Globus pallidus (tissue), 1 donor: ENCODE measurements around the gene CASP5.

Experiments used
- DNase-seq: peaks from one replicate; pipeline ENCODE4 v3.0.0-alpha.2; 2015; ENCODE audit warnings: low spot score

Gene CASP5

DNA sequence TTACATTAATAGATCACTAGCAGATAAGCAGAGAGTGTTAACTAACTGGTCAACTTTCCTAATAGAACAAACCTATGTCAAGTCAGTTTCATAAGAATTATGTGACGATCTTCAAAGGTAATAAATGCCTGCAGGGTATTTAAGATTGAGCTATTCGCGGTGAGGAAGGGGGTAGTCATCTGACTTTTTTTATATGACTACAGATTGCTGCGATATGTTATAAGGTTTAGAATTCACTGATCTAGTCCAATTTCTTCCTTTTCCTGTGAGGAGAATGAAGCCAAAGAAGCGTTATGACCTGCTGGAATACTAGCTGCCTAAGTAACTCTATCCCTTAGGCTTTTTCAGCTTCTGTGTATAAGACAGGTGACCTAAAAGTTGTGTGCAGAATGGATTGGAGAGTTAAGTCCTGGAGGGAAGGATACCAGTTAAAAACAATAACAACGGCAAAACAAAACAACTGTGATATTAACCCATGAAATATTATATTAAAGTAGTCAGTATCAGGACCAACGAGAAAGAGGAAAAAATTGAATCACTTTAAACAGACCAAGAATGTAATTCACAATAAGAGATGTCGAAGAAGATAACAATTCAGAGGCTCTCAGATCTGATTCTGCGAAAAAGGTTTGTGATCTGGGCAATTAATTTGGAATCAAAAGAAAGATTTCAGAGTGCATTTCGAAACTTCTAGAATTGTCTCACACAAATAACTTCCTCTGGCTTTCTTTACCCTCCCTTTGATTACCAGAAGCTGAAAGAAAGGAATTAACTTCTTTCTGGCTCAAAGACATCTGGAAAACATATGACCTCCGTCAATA lies 55.2 kb downstream of the CASP5 start:
- no peak for DNase-seq

DNA sequence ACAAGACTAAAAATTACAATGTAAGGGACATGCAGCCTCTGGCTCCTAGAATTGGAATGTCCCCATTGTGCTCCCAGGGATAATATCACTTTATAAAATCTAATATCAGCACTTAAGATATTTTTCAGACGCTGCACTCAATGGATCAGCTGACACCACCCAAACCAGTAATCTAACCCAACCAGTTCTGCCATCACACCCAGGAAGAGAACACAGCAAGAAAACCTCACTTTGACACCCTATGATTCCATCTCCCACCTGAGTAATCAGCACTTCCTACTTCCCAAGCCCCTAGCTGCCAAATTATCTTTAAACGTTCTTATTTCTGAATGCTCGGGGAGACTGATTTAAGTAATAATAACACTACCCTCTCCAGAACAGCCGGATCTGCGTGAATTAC lies 57.2 kb downstream of the CASP5 start:
- DNase-seq: no peak

DNA sequence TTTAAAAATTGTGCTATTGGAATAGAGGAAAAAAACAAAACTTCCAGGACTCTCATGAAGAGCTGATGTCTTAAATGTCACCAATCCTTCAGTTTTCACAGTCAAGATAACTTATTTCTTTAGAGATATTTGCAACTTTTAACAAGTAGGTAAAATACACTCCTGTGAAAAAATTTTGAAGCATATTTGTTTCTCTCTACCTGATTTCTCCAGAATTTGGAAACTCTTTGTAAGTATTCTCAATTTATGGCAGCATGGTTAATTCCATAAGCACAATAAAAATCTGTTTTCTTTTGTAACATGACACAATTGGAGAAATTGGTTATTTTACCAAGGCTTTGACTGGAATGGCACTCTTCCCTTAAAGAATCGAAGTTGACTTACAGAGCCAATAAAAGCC lies 58.7 kb downstream of the CASP5 start:
- no peak for DNase-seq

DNA sequence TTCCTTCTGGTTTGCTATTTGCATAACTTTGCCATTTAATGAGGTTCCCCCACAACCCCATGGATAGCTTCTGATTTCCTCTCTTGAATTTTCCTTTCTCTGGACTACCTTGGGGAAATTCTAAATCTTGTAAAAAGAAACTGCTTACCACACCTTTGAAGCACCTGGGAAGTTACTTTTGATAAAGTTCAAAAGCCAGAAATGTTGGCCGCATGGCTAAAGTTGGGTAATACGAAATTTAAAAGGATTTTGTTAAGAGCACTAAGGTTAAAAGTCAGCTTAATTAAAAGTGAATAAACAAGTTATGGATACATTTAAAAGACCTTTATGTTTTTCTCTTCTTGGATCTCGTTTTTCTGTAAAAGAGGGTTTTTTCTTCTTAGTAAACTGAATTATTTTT lies 60.1 kb downstream of the CASP5 start:
- DNase-seq: no peak

DNA sequence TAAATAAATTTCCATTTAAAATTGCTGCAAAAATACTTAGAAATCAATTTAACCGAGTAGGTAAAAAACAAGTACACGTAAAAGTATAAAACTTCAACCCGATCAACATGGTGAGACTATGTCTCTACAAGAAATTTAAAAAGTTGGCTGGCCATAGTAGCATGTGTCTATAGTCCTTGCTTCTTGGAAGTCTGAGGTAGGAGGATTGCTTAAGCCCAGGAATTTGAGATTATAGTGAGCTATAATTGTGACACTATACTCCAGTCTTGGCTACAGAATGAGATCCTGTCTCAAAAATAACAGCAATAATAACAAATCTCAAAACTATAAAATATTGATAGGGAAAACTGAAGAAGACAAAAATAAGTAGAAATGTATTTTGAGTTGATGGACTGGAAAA lies 65.7 kb downstream of the CASP5 start:
- DNase-seq: no peak

DNA sequence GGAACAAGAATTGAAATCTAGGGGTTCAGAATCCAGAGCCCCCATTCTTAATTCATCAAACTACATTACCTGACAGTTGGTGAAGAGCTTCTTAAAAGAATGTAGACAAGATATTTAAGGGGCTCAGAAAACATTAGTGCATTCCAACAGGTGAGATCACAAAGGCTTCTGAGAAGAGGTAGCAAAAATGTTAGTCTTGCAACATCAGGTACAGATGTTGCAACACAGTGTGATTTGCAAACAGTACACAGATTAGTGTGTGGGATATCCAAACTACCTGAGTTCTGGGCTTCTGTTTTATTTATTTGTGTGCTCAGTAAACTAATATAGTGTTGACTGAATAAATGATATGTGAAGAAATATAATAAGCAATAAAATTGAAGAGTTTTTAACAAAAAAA lies 66.4 kb downstream of the CASP5 start:
- DNase-seq: no peak

DNA sequence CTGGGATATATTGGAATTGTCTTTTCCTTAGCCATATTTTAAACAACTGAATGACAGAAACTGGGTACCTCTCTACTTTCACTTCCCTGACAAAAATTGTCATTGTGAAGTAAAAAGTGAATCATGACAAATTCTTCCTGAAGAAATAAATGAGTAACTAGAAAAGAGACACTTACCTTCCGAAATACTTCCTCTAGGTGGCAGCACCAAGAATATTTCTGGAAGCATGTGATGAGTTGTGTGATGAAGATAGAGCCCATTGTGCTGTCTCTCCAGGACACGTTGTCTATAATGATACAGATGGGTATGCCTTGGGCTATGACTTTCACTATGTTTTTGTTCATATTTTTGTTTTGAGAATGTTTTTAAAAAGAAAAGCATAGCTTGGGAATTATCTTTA lies 76.1 kb downstream of the CASP5 start:
- no peak for DNase-seq
